ENCODE data around the gene GRAMD1A.
"Not testable (repeated sequence)": the region's sequence is repeated elsewhere in the genome, so short reads cannot be mapped to it uniquely, and the experiment has no call there.

GRCh38 chr19:35051268-35051667, 51.1 kb downstream of the GRAMD1A start:
- TF ChIP-seq POLR2A, CTCF (IDR thresholded peaks at IDR 0.05): not testable (repeated sequence)
